ENCODE measurements around the gene NTN1.

The NTN1 gene

DNA sequence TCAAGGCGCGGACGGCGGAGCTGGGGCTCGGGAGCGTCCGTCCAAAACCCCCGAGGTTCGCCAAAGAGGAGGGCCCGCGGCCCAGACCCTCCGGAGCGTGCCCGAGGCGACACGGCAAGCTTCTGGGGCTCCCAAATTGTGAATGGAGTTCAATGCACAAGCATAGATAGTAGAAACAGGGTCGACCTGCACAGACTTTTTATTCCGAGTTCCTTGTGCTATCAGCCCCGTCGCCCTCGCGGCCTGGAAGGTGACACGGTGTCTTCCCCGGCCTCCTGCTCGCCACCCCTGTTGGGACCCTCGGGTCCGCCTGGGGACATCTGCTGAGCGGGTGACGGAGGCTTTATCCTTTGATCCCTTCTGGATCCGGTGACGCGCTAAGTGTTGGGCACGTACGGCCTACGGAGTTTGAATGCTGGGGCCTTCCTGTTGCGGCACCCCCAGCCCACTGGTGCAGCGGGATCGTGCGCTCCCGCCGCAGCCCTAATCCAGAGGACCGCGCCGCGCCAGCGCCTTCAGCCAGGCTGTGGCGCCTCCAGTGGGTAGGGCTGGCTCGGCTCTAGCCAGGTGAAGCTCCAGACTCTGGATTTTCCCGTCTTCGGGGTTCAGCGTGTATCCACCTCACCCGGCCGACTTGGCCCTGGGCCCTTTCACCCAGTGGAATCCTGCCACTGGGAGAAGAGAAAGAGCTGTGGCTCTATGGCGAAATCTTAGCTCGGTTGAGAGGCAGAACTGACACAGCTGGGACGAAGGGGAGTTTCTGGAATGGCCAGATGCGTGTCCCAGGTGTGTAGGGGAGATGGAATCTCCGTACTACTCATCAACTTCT is 17.0 kb upstream of the NTN1 start:
- Mint-ChIP-seq H3K4me3 (peak overlapping the region; percentile 71 to 74 (median 74)), H3K9me3 (peaks cover 3% of the 10 kb centered on the region), H3K36me3 (ENCODE audit: low read depth) (no peaks in the 10 kb centered on the region), H3K4me1 (peaks cover 10% of the 10 kb centered on the region), H3K27me3 (ENCODE audit: low read depth) (peaks cover 92% of the 10 kb centered on the region), H3K27ac (no peak overlapping the region)
- TF ChIP-seq, protein P1, sequence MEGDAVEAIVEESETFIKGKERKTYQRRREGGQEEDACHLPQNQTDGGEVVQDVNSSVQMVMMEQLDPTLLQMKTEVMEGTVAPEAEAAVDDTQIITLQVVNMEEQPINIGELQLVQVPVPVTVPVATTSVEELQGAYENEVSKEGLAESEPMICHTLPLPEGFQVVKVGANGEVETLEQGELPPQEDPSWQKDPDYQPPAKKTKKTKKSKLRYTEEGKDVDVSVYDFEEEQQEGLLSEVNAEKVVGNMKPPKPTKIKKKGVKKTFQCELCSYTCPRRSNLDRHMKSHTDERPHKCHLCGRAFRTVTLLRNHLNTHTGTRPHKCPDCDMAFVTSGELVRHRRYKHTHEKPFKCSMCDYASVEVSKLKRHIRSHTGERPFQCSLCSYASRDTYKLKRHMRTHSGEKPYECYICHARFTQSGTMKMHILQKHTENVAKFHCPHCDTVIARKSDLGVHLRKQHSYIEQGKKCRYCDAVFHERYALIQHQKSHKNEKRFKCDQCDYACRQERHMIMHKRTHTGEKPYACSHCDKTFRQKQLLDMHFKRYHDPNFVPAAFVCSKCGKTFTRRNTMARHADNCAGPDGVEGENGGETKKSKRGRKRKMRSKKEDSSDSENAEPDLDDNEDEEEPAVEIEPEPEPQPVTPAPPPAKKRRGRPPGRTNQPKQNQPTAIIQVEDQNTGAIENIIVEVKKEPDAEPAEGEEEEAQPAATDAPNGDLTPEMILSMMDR (IDR thresholded peaks at IDR 0.05; ENCODE audit: unreplicated experiment in 3 of 3) = no peak

DNA sequence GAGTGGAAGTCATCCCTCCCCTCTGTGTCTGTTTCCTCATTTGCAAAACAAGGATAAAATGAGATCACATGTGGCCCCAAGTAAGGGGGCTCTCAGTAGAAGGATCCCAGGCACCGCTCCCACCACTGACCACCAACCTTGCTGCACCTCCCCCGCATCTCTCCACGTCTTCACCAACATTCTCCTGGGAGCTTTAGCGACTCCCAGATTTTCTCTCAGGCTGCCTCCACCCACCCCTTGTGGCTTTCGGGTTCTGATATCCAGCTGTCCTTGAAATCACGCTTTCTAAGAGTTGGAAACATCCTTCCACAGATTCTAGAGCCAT is 16.4 kb upstream of the NTN1 start:
- Mint-ChIP-seq H3K36me3 (ENCODE audit: low read depth) (no peaks in the 10 kb centered on the region), H3K4me3 (peak overlapping the region; percentile 19 to 72 (median 50)), H3K27ac (no peak overlapping the region), H3K4me1 (peaks cover 10% of the 10 kb centered on the region), H3K9me3 (peaks cover 3% of the 10 kb centered on the region), H3K27me3 (ENCODE audit: low read depth) (peaks cover 93% of the 10 kb centered on the region)
- TF ChIP-seq, protein P1 (IDR thresholded peaks at IDR 0.05; ENCODE audit: unreplicated experiment in 3 of 3) = no peak

DNA sequence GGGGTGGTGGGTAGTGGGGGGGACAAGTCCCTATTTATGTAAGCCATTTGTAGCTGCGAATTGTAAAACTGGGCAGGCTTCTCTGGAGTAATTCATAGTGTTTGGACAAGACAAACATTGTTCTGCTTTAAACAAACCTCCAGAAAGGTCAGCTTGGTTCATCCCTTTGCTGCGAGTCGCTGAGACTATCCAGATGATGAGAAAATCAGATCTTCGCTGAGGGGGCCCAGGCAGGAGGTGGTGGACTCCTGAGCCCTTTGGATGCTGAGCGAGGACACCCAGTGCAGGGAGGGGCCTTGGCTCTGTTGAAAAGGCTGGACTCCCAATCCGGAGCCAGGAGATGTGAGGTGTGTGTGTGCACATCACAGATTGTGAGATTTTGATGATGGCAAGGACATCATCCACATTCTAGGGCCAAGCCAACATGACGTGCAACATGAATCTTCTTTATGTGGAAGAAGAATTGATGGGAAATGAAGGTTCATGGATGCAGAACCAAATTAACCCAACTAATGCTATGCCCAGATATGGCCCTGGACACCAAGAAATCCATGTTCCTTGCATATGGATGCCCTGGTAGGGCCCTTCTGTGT is 15.0 kb upstream of the NTN1 start:
- TF ChIP-seq, protein P1 (IDR thresholded peaks at IDR 0.05; ENCODE audit: unreplicated experiment in 3 of 3) = no peak
- Mint-ChIP-seq H3K4me3 (peak overlapping the region in 1 of 3 experiments; percentile 51), H3K27ac (no peak overlapping the region), H3K9me3 (peaks cover under 1% of the 10 kb centered on the region), H3K4me1 (peaks cover 10% of the 10 kb centered on the region), H3K27me3 (ENCODE audit: low read depth) (peaks cover 93% of the 10 kb centered on the region), H3K36me3 (ENCODE audit: low read depth) (no peaks in the 10 kb centered on the region)

DNA sequence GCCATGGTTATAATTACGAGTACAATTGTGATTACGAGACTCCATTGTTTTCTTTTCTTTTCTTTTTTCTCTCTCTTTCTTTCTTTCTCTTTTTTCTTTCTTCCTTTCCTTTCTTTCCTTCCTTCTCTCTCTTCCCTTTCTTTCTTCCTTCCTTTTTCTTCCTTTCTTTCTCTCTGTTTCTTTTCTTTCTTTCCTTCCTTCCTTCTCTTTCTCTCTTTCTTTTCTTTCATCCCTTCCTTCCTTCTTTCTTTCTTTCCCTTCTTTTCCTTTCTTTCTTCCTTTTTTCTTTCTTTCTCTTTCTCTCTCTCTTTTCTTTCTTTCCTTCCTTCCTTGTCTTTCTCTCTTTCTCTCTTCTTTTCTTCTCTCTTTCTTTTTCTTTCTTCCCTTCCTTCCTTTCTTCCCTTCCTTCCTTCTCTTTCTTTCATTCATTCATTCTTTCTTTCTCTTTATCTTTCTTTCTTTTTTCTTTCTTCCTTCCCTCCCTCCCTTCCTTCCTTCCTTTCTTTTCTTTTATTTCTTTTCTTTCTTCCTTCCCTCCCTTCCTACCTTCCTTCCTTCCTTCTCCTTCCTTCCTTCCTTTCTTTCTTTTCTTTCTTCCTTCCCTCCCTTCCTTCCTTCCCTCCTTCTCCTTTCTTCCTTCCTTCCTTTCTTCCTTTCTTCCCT is 14.1 kb upstream of the NTN1 start:
- H3K4me3 Mint-ChIP-seq = no peak overlapping the region
- peaks cover 87% of the 10 kb centered on the region for H3K27me3 Mint-ChIP-seq (ENCODE audit: low read depth)
- TF ChIP-seq, protein P1 (IDR thresholded peaks at IDR 0.05; ENCODE audit: unreplicated experiment in 3 of 3) = no peak
- H3K27ac Mint-ChIP-seq = no peak overlapping the region
- peaks cover 2% of the 10 kb centered on the region for H3K9me3 Mint-ChIP-seq
- H3K4me1 Mint-ChIP-seq = peaks cover 5% of the 10 kb centered on the region
- H3K36me3 Mint-ChIP-seq (ENCODE audit: low read depth) = no peaks in the 10 kb centered on the region

DNA sequence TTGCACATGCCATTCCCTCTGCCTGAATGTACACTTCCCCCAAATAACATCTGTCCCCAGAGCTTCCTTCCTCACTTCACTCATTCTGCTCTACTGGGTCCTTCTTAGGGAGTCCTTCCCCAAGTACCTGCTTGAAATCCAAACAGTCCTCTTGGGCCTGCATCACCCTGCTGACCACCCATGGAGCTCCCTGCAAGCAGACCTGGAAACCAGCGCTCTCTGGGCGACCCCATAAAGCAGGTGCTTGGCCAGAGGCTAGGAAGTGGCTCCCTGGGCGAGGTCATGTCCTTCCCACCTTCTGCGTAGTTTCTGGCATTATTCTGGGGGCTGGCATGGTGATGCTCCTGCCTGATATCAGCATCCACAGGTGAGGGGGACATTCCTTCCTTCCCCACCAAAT is 12.2 kb upstream of the NTN1 start:
- TF ChIP-seq, protein P1 (IDR thresholded peaks at IDR 0.05; ENCODE audit: unreplicated experiment in 3 of 3) = no peak
- H3K4me1 Mint-ChIP-seq = no peaks in the 10 kb centered on the region
- H3K27ac Mint-ChIP-seq = no peak overlapping the region
- H3K27me3 Mint-ChIP-seq (ENCODE audit: low read depth) = peaks cover 87% of the 10 kb centered on the region
- no peak overlapping the region for H3K4me3 Mint-ChIP-seq
- H3K9me3 Mint-ChIP-seq = peaks cover 5% of the 10 kb centered on the region
- no peaks in the 10 kb centered on the region for H3K36me3 Mint-ChIP-seq (ENCODE audit: low read depth)

All from nephron (organoid).